Gastrocnemius medialis (tissue), 4 donors: ENCODE measurements around the gene NBDY. TPM values are rescaled to one million over a fixed set of nuclear protein-coding genes. Genes with fewer than 3 reads are reported as not detected.

Experiments
- total RNA-seq, 4 donors: library from RNA; depleted of rRNA; stranded (reverse); fragments of >200 nt; gene quantifications; one replicate each; pipeline versions ENCODE4 v1.1.0 to v1.2.3, GENCODE V29; 2016

Gene NBDY
- total RNA-seq, 4 donors from 2014 or later: 3.7 to 9.8 (median 5.9) TPM

Other genes starting within 250 kb of the NBDY start
- 10 to 100 TPM; 21.6 to 31.1 (median 25.4) TPM for gene UBQLN2, start 165.6 kb upstream of the NBDY start, total RNA-seq